ENCODE results near the gene N4BP2.

N4BP2 gene

GRCh38 chr4:40040908-40041307 is 15.7 kb upstream of the N4BP2 start:
- DNase-seq (ENCODE audit: low read depth): no peak
- no peak overlapping the region for H3K4me3 ChIP-seq (ENCODE audit: low read depth, low read length)
- TF ChIP-seq CTCF (IDR thresholded peaks at IDR 0.05; ENCODE audit: low read depth, low read length, missing control alignments): no peak

GRCh38 chr4:40043786-40044185 is 12.9 kb upstream of the N4BP2 start:
- no peak overlapping the region for H3K4me3 ChIP-seq (ENCODE audit: low read depth, low read length)
- TF ChIP-seq CTCF (IDR thresholded peaks at IDR 0.05; ENCODE audit: low read depth, low read length, missing control alignments): no peak
- no peak for DNase-seq (ENCODE audit: low read depth)

GRCh38 chr4:40046311-40046980 is 10.2 kb upstream of the N4BP2 start:
- no peak overlapping the region for H3K4me3 ChIP-seq (ENCODE audit: low read depth, low read length)
- DNase-seq (ENCODE audit: low read depth): no peak
- no peak for TF ChIP-seq CTCF (IDR thresholded peaks at IDR 0.05; ENCODE audit: low read depth, low read length, missing control alignments)

DNA sequence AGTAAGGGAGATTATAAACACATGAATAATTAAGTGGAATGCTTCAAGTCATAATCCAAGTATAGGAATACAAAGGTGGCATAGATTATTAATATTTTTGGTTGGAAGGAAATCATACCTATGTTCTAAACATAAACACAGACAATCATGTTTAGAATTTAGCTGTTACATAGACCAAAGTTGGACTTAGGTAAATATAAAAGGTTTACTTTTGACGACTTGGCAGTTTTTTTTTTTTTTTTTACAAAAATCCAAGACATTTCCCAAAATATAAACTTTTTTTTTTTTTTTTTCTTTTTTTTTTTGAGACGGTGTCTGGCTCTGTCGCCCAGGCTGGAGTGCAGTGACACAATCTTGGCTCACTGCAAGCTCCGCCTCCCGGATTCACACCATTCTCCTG is 3.5 kb upstream of the N4BP2 start:
- no peak for TF ChIP-seq CTCF (IDR thresholded peaks at IDR 0.05; ENCODE audit: low read depth, low read length, missing control alignments)
- DNase-seq (ENCODE audit: low read depth): no peak
- H3K4me3 ChIP-seq (ENCODE audit: low read depth, low read length): no peak overlapping the region

DNA sequence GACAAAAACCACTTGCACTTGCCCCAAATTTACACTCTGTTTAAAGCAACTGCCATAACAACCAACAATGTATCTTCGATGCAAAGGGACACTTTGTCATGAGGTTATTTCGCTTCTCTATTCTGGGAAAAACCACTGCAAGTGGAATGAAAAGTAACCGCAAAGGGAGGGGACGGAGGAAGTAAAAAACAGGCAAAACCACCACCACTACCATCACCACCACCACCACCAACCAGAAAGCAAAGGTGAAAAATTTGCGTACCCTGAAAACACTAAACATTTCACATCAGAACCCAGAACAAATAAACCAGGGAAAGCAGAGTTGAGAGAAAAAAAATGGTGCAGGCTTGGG is 1.2 kb upstream of the N4BP2 start:
- peak overlapping the region; percentile 94 for H3K4me3 ChIP-seq (ENCODE audit: low read depth, low read length)
- no peak for TF ChIP-seq CTCF (IDR thresholded peaks at IDR 0.05; ENCODE audit: low read depth, low read length, missing control alignments)
- peak; percentile 57 for DNase-seq (ENCODE audit: low read depth)

DNA sequence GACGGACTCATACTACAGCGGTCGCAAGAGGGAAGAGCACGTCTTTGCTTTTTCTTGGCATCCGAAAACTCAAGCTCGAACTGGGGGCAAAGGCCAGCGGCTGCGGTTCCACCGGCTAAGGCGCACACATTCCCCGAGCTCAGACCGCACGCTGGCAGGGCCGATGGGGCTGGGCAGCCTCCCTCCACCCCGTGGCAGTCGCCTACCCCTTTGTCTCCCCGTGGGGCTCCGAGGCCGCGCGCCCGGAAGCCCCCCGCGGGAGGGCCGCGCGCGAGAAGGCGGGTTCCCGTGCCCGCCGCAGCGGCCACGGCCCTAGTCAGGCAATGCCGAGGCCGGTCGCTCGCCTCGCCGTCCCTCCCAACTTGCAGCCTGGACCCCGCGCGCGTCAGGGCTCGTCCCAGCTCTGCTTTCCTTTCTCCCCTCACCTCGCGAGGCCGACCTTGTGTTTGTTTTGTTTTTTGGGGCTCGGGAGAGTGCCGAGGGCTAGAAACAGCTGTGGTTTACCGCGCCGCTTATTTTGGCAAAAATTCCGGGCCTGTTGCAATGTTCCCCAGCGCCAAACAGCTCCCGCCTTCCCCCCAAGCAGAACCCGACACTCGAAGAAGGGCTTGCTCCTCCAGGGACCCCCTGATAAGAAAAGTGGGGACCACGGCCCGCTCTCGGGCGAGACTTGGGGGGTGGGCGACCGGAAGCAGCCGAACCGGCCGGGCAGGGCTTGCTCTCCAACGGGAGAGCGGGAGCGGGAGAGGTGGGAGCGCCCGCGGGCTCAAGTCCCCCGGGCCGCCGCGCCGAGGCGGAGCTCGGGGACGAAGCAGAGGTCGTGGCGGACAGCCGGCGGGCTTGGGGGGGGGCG is 561 bp upstream of the N4BP2 start:
- H3K4me3 ChIP-seq (ENCODE audit: low read depth, low read length): peak overlapping the region; percentile 94
- no peak for DNase-seq (ENCODE audit: low read depth)
- TF ChIP-seq CTCF (IDR thresholded peaks at IDR 0.05; ENCODE audit: low read depth, low read length, missing control alignments): no peak

Data from GM12864 (cell line).